HG03066 (cell line): Measurements from ENCODE around the gene GCG.

Experiments used
- ATAC-seq: cut with Tn5 transposase; IDR thresholded peaks from one replicate; pipeline ENCODE4 v1.9.1; 2021; ENCODE audit warnings: low read depth; ENCODE audit not compliant: unreplicated experiment

GCG gene

DNA sequence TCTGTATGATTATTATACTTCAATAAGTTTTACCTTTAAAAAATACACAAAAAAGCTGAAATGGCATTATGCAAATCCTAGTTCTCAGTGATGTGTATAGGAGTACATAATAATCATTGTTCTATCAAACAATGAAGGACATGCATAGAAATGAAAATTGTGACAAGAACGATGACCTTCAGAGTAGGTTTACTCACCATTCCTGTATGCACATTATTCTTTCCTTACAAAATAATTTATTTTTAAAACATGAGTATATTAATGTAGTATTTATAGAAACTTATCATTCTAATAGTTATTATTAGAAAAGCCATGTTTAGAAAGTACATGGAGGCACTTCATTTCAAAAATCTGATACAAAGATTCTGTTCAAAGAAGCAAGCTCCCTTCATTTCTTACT is 45.3 kb downstream of the GCG start:
- no peak for ATAC-seq

DNA sequence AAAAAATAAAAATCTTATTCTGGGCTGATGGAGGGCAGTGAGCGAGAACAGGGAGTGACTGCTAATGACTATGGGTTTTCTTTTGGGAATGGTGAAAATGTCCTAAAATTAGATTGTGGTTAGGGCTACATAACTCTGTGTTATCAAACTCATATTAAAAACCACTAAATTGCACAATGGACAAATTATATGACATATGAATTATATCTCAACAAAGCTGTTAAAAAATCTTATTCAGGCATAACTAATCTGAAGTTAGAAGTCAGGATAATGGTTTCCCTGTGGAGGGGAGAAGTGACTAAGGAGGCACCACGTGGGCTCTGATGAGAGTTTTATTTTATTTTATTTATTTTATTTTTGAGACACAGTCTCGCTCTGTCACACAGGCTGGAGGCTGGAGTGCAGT is 45.9 kb downstream of the GCG start:
- ATAC-seq: no peak

DNA sequence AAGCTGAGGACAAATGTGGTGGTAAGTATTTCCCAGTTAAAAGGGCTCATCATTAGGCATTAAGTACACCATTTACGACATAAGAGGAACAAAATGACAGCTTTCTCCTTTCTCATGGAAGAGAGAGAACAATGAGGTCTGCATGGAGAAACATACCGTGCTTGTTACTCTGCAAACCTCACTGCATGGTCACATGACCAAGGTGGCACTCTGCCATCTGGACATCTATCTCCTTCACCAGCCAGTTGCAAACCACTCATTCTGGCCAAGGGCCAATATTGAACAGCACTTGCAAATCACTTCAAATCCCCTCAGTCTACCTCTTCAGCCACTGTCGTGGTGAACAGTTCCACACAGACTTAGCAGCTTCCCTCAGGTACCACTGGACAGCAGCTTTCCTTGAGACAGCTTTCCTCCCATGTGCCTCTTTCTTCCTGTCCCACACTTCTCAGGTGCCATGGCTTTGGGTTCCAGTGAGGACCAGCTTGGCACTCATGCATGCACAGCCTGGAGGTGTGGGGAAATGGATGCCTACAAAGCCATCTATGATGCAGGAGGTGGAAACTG is 48.5 kb downstream of the GCG start:
- no peak for ATAC-seq

DNA sequence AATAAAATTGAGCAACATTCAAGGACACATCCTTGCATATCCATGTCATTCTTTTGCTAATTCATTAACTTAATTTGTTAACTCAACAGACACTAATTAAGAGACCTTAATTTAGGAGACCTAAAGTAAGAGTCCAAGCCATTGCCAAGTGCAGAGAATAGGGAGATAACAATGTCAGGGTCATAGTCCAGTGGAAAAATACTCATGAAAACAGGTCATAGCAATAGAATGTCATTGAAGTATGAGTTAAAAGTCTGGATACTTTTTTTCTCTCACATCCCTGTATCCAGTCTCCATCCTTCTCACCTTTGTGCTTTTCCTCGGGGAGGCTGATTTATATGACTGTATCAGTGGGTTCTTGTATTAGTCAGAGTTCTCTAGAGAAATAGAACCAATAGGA is 51.5 kb downstream of the GCG start:
- no peak for ATAC-seq

DNA sequence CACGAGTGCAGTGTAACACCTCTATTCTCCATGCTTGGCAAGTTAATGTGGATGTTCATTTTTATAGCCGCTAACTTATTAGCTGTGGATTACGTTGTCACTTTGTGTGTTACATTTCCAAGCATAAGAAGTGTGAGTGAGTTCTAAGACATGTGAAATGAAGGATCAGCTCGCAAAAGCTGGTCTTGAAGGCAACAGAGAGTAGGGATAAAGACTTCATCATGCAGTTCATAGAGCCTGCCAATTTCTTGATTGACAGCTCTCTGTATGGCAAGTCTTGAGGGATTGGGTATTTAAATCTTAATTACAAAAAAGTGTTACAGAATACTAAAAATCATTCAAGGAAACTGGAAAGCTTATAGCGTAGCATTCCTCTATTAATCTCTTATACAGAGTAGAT is 52.2 kb downstream of the GCG start:
- no peak for ATAC-seq
